Stimulated activated CD4-positive, alpha-beta T cell treated with anti-CD3 and anti-CD28 coated beads, Interleukin-2, amount 100 ng/mL, for 24 hours (primary cell): ENCODE results near the gene MMP25.

Source experiments
- DNase-seq, 2 donors: peaks; one replicate each; pipeline ENCODE4 v3.0.0-alpha.2; 2020

The MMP25 gene

DNA sequence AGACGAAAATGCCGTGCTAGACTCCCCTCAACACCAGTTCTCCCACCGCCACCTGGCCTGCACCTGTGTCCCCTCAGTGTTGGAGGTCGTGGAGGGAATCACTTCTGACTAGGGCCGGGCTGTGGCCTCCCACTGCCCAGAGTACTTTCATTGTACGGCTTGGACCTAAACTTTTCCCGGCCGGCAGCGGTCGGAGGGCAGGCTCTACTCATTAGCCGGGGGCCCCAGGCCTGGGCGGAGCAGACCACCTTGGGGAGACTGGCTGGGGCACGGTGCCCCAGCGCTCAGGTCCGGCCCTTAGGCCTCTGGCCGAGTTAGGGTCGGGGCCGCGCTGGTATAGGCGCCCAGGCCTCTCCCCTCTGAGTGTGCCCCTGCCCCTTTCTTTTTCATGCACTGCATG lies 29.0 kb upstream of the MMP25 start:
- no peak for DNase-seq

DNA sequence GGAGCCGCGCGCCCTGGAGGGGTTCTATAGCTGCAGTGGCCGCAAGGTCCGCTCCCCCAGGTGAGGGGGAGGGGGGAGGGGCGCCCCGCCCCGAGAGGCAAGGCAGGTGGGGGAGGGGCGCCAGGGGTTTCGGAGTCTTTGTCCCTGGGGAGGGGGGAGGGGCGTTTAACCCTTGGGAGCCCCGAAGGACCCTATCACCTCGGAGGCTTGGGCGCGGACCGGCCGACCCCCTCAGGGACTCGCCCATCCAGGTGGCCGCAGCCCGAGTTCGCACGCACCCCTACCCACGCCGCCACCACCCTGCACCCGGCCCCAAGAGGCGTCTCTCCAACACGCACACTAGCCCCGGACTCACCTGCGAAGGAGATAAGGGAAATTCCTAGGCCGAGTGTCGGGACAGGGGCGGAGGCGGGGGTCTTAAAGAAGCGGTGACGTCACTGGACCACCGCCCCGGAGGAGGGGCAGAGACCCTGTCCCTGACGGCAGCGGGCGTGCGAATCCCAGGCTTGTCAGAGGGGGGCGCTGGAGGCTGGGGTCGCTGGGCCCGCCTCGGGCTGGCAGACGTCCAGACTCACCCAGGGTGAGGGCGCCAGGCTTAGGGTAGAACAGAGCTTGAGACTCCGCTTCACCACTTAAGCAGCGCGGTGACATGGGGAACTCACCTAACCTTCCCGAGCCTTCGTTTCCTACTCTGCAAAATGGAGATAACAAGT lies 28.4 kb upstream of the MMP25 start, which contains the start of gene CLDN6:
TSS of gene CLDN6 (minus strand) at position 390 of the 713 bp plus-strand sequence. CDS start 2,162 bp downstream, outside the sequence.
- DNase-seq, result peak in 1 of 2 donors; percentile 46

DNA sequence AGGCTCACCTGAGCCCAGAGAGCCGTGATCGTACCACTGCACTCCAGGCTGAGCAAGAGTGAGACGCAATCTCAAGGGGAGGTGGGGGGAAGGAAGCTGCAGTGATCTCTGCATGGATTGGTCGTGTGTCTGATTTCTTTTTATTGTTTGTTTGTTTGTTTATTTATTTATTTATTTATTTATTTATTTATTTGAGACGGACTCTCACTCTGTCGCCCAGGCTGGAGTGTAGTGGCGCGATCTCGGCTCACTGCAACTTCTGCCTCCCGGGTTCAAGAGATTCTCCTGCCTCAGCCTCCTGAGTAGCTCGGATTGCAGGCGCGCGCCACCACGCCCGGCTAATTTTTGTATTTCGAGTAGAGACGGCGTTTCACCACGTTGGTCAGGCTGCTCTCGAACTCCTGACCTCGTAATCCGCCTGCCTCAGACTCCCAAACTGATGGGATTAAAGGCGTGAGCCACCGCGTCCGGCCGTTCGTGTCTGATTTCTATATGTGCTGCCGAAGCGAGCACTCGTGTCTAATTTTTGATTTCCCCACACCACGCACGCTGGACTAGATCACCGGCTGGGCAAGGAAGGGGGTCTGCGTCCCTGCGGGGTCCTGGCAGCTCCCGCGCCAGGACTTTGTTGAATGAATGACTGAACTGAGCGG lies 26.6 kb upstream of the MMP25 start:
- no peak for DNase-seq

DNA sequence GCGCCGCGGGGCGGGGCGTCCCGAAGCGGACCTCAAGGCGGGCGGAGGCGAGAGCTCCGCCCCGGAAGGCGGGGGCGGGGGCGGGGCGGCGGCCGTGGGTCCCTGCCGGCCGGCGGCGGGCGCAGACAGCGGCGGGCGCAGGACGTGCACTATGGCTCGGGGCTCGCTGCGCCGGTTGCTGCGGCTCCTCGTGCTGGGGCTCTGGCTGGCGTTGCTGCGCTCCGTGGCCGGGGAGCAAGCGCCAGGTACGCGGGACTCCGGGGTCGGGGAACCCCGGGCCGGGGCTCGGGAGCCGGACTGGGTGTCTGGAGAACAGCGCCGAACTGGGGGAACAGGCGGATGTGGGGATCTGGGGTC lies 26.1 kb upstream of the MMP25 start, which contains the start of gene TNFRSF12A:
TSS of gene TNFRSF12A (plus strand) at position 122 of the 357 bp plus-strand sequence. CDS start at position 152, 30 bp downstream.
- peak; percentile 66 to 79 for DNase-seq

DNA sequence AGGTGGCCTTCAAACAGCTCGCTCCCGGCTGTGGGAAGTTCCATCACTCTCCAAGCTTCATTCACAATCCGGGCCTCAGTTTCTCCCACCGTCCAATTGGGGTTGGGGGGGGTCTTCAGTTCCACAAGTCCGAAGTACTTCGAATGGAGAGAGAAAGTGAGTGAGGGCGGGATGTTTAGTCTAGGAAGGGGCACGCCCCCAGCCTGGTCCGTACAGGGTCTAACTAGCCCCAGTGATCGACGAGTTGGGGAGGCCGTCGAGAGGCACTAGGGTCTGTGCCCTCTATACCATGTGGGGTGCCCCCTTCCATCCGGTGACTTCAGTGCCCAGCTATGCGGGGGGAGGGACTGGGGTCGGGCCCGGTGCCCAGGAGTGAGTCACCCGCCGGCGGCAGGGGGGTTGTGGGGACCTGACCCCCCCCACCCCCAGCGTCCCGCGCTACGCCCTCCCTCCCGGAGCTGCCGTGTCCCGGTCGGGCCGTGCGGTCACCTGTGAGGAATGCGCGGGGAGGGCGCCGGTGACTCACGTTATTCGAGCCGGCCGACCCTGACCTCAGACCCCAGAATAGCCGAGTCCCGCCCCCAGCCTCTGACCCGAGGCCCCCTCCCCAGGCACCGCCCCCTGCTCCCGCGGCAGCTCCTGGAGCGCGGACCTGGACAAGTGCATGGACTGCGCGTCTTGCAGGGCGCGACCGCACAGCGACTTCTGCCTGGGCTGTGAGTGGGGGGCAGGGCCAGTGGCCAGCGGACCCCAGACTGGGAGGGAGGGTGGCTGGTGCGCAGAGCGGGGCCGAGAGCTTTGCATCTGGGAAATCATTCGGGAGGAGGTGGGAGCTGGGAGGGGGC lies 25.5 kb upstream of the MMP25 start:
- DNase-seq, result peak; percentile 51 to 58

DNA sequence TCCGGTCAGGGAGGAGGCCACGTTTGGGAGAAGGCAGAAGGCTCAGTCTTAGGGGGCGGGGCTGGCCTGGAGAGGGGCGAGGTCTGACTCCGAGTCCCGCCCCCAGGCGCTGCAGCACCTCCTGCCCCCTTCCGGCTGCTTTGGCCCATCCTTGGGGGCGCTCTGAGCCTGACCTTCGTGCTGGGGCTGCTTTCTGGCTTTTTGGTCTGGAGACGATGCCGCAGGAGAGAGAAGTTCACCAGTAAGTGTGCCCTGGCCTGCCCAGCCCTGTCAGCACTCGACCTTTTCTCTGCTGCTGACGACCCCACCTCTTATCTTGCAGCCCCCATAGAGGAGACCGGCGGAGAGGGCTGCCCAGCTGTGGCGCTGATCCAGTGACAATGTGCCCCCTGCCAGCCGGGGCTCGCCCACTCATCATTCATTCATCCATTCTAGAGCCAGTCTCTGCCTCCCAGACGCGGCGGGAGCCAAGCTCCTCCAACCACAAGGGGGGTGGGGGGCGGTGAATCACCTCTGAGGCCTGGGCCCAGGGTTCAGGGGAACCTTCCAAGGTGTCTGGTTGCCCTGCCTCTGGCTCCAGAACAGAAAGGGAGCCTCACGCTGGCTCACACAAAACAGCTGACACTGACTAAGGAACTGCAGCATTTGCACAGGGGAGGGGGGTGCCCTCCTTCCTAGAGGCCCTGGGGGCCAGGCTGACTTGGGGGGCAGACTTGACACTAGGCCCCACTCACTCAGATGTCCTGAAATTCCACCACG lies 24.7 kb upstream of the MMP25 start:
- peak; percentile 85 to 90 for DNase-seq

DNA sequence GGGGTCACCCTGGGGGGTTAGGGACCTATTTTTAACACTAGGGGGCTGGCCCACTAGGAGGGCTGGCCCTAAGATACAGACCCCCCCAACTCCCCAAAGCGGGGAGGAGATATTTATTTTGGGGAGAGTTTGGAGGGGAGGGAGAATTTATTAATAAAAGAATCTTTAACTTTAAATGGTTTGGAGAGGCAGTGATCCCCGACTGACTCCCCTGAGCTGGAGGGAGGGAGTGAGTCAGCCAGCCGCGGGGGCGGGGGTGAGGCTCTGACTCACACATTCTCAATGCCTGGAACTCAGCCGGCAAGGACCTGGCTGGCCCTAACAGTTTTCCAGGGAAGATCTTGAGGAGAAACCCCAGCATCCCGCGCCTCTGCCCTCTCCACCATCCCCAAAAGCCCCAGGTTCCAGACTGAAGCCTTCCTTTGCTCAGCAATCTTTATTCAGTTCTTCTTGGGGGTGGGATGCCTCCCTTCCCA lies 24.1 kb upstream of the MMP25 start:
- DNase-seq, result peak; percentile 93

DNA sequence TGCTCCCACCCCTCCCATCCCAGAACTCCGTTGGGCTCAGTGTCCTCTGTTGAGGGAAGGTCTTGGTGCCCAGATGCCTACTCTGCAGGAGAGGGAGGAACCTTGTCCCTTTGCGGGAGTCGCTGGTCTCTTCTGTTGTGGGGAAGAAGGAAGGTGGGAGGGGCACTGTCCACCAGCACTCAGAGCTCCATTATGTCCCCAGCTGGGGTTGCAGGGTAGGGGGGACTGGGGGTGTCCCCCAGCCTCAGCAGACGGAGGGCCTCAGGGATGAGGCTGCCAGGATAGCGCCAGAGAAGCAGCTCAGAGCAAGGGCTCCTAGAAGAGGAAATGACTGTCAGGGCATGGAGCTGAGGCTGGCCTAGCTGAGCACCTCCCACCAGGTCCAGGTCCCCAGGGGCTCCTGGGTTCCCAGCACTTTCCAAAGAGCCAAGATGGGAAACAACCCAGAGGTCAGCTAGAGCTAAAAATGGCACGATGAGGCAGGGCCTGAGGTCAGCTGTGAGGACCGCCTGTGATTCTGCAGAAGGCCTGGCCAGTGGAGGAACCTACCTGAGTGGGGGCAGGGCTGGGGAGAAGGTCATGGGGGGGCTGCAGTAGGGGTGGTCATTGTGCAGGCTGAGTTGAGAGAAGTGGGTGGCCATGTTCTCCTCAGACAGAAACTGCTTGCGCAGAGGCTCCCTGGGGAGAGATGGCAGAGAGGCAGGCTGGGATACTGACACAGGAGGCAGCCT lies 23.5 kb upstream of the MMP25 start:
- no peak for DNase-seq

DNA sequence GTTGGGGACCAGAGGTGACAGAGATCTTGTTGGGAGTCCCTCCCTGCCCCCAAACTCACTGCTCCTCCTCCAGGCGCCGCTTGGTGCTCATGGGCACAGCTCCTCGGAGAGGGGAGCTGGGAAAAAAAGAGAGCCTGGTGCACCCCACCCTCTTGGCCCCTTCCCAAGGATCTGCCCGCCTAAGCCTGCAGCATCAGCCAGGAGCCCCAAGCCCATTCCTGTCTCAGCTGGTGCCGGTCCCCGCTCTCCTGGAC lies 23.0 kb upstream of the MMP25 start:
- DNase-seq, result peak in 1 of 2 donors; percentile 34

DNA sequence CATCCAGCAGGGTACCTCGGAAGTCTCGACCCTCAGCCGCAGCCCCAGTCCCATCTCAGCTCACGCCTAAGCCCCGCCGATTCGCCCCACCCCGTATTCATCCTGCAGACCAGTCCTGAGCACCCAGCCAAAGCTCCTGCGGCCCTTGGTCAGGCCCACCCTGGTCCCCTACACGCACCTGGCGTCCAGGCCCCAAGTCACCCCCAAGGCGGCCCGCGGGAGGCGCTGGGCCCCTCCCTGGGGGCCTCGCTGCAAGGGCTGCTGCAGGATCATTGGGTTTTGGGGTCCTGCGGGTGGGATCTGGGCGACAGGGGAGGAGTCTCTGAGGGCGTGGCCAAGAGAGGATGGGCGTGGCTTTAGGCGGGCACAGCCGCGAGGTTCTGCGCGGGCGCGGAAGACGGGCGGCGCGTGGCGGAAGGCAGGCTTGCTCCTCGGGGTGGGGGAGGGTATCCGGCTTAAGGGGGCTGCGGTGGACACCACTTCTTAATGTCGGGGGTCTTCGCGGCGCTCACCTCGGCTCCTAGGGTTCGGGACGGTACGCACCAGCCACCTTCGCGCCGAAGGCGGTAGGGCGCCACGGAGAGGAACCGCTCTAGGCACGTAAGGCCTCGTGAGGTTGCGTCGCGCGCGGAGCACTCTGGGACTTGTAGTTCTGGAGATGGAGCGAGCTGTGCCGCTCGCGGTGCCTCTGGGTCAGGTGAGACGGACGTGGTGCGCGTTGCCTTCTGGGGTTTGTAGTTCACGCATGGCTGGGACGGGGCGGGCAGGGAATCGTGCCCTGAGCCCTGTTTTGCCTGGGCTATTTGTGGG lies 22.5 kb upstream of the MMP25 start, which contains the start of the genes HCFC1R1 and THOC6:
TSS of gene HCFC1R1 (minus strand) at position 274 of the 810 bp plus-strand sequence. CDS start at position 273, 1 bp downstream.
TSS of gene THOC6 (plus strand) at position 367 of the 810 bp plus-strand sequence. CDS start at position 659, 292 bp downstream.
- DNase-seq, result peak; percentile 95 to 97

DNA sequence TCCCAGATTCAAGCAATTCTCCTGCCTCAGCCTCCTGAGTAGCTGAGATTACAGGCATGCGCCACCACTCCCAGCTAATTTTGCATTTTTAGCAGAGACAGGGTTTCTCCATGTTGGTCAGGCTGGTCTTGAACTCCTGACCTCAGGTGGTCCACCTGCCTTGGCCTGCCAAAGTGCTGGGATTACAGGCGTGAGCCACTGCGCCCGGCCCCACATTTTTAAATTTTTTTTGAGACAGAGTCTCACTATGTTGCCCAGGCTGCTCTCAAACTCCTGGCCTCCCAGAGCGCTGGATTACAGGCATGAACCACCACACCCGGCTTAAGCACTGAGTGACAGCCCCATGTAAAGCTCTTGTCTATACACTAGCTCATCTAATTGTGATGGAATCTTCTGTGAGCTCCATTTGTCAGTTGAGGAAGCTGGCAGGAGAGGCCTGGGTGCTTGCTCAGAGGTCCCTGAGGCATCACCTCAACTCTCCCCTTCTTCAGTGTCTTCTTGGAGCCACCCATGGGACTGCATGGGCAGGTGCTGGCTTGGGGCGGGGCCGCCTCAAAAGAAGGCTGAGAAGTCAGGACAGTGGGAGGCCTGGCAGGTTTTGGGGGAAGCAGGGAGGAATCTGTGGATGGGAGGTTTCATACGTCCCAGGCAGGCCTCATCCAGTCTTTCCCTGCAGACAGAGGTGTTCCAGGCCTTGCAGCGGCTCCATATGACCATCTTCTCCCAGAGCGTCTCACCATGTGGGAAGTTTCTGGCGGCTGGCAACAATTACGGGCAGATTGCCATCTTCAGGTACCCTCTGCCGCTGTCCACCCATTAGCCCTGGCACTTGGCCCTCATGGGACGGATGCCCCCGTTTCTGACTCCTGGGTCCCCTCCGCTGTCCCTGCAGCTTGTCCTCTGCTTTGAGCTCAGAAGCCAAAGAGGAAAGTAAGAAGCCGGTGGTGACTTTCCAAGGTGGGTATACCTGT lies 21.0 kb upstream of the MMP25 start:
- DNase-seq, result no peak

DNA sequence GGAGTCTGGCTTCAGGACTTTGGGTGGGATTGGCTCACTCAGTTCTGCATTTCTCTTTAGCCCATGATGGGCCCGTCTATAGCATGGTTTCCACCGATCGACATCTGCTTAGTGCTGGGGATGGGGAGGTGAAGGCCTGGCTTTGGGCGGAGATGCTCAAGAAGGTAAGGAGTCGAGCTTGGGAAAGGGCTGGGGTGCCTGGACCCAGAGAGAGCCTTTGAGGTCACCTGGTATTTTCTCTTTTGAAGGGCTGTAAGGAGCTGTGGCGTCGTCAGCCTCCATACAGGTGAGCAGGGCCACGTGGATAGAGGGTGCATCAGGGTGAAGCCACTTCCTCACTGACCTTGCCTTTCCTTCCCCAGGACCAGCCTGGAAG lies 20.4 kb upstream of the MMP25 start:
- no peak for DNase-seq

DNA sequence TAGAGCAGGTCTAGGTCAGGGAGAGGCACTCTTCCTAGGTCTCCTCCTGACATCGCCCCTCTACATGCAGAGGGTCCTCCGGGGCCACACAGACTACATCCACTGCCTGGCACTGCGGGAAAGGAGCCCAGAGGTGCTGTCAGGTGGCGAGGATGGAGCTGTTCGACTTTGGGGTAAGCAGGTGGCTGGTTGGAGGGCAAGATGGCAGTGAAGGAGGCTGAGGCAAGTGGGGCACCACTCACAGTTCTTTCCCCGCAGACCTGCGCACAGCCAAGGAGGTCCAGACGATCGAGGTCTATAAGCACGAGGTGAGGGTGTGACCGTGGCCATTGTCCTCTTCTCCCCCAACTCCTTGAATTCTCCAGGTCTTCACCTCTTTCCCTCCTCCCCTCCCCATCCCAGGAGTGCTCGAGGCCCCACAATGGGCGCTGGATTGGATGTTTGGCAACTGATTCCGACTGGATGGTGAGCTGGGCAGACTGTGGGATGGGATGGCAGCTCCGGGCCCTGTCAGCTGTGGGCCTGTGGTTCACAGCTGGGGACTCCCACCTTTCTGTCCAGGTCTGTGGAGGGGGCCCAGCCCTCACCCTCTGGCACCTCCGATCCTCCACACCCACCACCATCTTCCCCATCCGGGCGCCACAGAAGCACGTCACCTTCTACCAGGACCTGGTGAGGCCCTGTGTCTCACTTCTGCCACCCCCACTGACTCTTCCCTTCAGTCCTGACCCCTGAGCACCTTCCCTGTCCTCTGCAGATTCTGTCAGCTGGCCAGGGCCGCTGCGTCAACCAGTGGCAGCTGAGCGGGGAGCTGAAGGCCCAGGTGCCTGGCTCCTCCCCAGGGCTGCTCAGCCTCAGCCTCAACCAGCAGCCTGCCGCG lies 19.5 kb upstream of the MMP25 start:
- no peak for DNase-seq

DNA sequence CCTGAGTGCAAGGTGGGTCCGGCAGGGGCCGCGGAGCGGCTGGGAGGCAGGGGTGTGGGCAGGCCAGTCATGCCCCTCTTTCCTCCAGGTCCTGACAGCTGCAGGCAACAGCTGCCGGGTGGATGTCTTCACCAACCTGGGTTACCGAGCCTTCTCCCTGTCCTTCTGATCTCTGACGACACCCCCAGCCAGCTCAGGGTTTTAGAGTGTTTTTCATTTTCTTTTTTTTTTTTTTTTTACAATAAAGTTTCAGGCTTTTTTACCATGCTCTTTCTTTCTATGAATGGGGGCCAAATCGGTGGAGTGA lies 18.9 kb upstream of the MMP25 start:
- DNase-seq, result no peak

DNA sequence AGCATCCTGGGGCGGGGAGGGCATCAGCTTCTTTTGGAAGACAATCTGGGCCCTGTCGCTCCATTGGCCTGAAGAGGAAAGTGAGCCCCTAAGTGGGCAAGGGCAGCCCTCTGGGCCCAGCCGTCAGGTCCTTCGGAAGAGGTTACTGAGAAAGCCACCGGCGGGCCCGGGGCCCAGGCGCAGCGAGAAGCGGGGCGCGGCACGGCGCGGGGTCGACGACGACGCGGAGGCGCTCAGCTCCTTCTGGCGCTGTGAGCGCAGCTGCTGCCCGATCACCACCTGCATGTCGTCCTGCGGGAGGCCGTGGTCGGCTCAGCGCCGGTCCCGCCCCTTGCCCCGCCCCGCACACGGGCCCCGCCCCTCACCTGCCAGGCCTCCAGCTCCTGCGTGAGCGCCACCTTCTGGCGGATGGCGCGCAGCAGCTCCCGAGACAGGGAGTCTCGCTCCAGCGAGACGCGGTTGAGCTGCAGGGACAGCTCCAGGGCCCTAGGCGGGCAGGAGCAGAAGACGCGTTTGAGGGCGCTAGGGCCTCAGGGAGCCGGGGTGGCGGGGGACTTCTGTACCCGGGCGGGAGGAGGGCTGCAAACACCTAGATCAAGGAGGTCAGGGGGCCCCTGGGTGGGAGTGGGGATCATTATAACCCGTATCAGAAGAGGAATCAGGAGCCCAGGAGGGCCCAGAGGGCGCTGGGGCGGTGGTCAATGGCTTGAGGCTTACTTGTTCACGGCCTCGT lies 18.2 kb upstream of the MMP25 start:
- DNase-seq, result peak; percentile 89 to 93

DNA sequence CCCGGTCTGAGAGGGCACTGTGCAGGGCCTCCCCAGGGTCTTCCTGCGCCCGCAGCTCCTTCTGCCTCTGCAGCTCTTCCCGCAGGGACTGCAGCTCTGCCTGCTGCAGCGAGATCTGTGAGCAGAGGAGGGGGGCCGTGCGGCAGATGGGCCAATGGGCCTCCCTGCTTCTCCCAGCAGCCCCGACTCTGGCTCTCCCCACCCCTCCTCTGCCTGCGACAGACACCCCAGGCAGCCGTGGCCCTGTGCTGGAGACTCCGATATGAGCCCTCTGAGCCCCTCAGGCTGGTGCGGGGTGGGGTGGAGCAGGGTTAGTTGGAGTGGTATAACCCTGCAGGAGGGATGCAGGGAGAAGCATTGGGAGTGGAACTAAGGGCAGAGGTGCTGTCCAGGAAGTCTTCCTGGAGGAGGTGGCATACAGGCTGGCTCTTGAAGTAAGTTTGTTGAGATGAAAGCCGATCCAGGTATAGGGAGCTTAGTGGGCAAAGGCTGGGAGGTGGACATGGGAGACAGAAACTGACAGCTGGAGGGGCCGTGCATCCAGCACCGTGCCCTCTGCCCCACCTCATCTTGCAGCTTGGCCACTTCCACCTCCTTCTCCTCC lies 17.5 kb upstream of the MMP25 start:
- DNase-seq, result no peak

DNA sequence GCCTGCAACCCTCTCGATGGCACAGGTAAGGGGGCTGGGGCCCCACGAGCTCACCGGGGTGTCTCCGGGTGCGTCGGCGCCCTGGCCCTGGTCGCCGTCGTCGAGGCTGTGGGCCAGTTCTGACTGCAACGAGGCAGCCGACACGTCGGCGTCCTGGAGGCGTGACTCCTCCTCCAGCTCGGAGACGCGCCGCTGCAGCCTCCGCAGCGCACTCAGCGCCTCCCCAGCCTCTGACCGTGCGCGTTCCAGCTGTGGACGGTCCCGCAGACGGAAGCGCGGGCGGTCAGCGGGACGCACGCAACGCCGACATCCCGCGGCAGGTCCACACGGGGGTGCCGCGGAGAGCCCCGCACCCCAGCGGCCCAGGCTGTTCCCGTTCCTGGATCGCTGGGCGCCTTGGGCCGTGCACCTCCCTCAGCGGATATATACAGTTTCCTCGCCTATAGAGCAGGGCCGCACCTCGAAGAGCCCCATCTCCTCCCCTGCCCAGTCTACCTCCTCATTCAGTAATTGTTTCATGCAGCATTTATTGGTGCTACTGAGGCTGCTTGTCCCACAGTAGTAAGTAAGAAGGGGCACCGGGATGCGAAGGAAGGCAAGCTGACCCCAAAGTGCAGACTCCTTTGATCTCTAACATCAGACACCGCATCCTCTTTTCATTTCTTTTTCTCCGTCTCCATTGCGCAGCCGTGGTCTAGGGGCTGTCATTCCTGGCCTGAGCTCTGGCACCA lies 16.7 kb upstream of the MMP25 start:
- peak; percentile 39 to 68 for DNase-seq
